ENCODE measurements around the gene HERC3. TPM values are rescaled to one million over a fixed set of nuclear protein-coding genes. Genes with fewer than 3 reads are reported as not detected.

The HERC3 gene
- total and polyA plus RNA-seq, 2 donors (not counting 1 experiment from before 2014, with no cell fraction given): 24.0 to 78.1 TPM

DNA sequence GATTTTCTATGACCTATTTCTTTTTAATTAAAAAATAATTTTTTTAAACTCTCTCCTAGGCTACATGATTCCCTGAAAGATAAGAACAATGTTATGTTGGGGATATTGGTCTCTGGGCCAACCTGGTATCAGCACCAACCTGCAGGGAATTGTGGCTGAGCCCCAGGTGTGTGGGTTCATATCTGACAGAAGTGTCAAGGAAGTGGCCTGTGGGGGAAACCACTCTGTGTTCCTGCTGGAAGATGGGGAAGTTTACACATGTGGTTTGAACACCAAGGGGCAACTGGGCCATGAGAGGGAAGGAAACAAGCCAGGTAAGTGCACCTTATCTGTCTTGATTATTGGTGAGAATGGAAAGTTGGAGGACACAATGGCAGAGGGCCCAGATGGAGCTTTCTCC is 13.5 kb downstream of the HERC3 start:
- H3K4me1 ChIP-seq (ENCODE audit: control insufficient read depth in 2 of 2, insufficient read depth in 2 of 2, low read length in 2 of 2): peaks cover 7 to 13% of the 10 kb centered on the region in 2 donors
- H3K4me3 ChIP-seq (ENCODE audit: control extremely low read depth in 1 of 5, extremely low read depth in 1 of 5, insufficient read depth in 1 of 5, low read depth in 2 of 5, low read length in 4 of 5): no peak overlapping the region
- intact Hi-C loops (cut with micrococcal nuclease): no loop called here
- no peak overlapping the region for H3K9ac ChIP-seq (ENCODE audit: low read length)
- no peaks in the 10 kb centered on the region for H3K27me3 ChIP-seq (replicated peaks in 1 of 4; ENCODE audit: control extremely low read depth in 1 of 4, control insufficient read depth in 3 of 4, insufficient read depth in 4 of 4, low read length in 3 of 4)
- H3K36me3 ChIP-seq (replicated peaks in 1 of 2; ENCODE audit: control extremely low read depth in 1 of 2, control insufficient read depth in 1 of 2, extremely low read depth in 1 of 2, insufficient read depth in 2 of 2, low read length in 1 of 2): peaks cover 20 to 36% of the 10 kb centered on the region in 2 experiments
- H3K9me3 Mint-ChIP-seq (ENCODE audit: insufficient read depth): peaks cover 2% of the 10 kb centered on the region
- no peak overlapping the region for H3K27ac ChIP-seq (ENCODE audit: low read length in 2 of 2)
- ATAC-seq (ENCODE audit: low read depth) (no peak), DNase-seq (no peak)
- no peaks in the 10 kb centered on the region for H3K27me3 Mint-ChIP-seq
- peaks cover 0 to 6% (median 2%) of the 10 kb centered on the region in 3 donors for H3K9me3 ChIP-seq (ENCODE audit: control extremely low read depth in 1 of 3, control insufficient read depth in 2 of 3, insufficient read depth in 1 of 3, low read length in 2 of 3)
- no peak for TF ChIP-seq EZH2 (IDR thresholded peaks at IDR 0.05; ENCODE audit: borderline replicate concordance, insufficient read depth, low read depth, low read length, poor library complexity, severe bottlenecking)
- TF ChIP-seq, protein P1, sequence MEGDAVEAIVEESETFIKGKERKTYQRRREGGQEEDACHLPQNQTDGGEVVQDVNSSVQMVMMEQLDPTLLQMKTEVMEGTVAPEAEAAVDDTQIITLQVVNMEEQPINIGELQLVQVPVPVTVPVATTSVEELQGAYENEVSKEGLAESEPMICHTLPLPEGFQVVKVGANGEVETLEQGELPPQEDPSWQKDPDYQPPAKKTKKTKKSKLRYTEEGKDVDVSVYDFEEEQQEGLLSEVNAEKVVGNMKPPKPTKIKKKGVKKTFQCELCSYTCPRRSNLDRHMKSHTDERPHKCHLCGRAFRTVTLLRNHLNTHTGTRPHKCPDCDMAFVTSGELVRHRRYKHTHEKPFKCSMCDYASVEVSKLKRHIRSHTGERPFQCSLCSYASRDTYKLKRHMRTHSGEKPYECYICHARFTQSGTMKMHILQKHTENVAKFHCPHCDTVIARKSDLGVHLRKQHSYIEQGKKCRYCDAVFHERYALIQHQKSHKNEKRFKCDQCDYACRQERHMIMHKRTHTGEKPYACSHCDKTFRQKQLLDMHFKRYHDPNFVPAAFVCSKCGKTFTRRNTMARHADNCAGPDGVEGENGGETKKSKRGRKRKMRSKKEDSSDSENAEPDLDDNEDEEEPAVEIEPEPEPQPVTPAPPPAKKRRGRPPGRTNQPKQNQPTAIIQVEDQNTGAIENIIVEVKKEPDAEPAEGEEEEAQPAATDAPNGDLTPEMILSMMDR (IDR thresholded peaks at IDR 0.05): no peak
- no peak overlapping the region for H3K4me2 ChIP-seq (replicated peaks; ENCODE audit: low read depth, low read length, poor library complexity, severe bottlenecking)
- peaks cover 33% of the 10 kb centered on the region for H3K4me1 Mint-ChIP-seq
- H3K79me2 ChIP-seq (ENCODE audit: control insufficient read depth, insufficient read depth, low read length): peaks cover 78% of the 10 kb centered on the region
- CTCF ChIA-PET: no interaction called here
- H3K4me3 Mint-ChIP-seq: no peak overlapping the region
- H3K27ac Mint-ChIP-seq: no peak overlapping the region
- POLR2A ChIA-PET: no interaction called here
- H4K20me1 ChIP-seq (ENCODE audit: control insufficient read depth, insufficient read depth, low read length, poor library complexity, severe bottlenecking): peaks cover 49% of the 10 kb centered on the region
- H2AFZ ChIP-seq (ENCODE audit: insufficient read depth, low read depth, low read length, poor library complexity, severe bottlenecking): no peak overlapping the region

DNA sequence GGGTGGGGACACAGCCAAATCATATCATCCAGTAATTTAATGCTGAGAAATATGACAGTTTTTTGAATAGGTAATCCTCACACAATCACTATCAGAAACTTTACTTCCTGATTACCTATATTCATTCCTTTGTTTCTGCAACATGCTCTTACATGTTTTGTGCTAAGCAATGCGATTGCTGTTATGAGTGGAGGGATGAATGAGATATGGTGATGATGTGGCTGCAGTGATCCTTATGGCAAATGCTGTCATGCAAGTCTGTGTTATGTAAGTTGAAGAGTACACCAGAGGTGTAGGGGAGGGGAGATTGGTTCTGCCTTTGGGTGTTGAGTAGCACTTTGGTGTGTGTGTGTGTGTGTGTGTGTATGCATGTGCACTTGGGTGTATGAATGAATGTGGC is 14.6 kb downstream of the HERC3 start:
- no peak overlapping the region for H3K4me3 Mint-ChIP-seq
- WGBS (ENCODE audit: insufficient coverage): 100% methylated on average over 1 of the region's 1 CpG
- peaks cover 40% of the 10 kb centered on the region for H3K4me1 Mint-ChIP-seq

More for the DNA sequence above, 14.6 kb downstream of the HERC3 start:
- no peak overlapping the region for H3K27ac ChIP-seq (ENCODE audit: low read length in 2 of 2)
- no peak for TF ChIP-seq EZH2 (IDR thresholded peaks at IDR 0.05; ENCODE audit: borderline replicate concordance, insufficient read depth, low read depth, low read length, poor library complexity, severe bottlenecking)
- TF ChIP-seq, protein P1 (IDR thresholded peaks at IDR 0.05): no peak
- H3K9me3 Mint-ChIP-seq (ENCODE audit: insufficient read depth): peaks cover 2% of the 10 kb centered on the region
- H3K36me3 ChIP-seq (replicated peaks in 1 of 2; ENCODE audit: control extremely low read depth in 1 of 2, control insufficient read depth in 1 of 2, extremely low read depth in 1 of 2, insufficient read depth in 2 of 2, low read length in 1 of 2): peaks cover 20 to 36% of the 10 kb centered on the region in 2 experiments
- H3K27me3 Mint-ChIP-seq: no peaks in the 10 kb centered on the region
- no peak overlapping the region for H3K27ac Mint-ChIP-seq
- no peak overlapping the region for H2AFZ ChIP-seq (ENCODE audit: insufficient read depth, low read depth, low read length, poor library complexity, severe bottlenecking)
- no peak overlapping the region for H3K4me3 ChIP-seq (ENCODE audit: control extremely low read depth in 1 of 5, extremely low read depth in 1 of 5, insufficient read depth in 1 of 5, low read depth in 2 of 5, low read length in 4 of 5)
- CTCF ChIA-PET: interaction anchor here (1.4 kb wide), 1 partner anchor 12 kb away, joined by 3 read pairs; no protein-coding TSS in a partner anchor
- no peak for DNase-seq
- no peak overlapping the region for H3K9ac ChIP-seq (ENCODE audit: low read length)
- no peak overlapping the region for H3K4me2 ChIP-seq (replicated peaks; ENCODE audit: low read depth, low read length, poor library complexity, severe bottlenecking)
- intact Hi-C loops (cut with micrococcal nuclease): no loop called here
- POLR2A ChIA-PET: no interaction called here
- peaks cover 0 to 6% (median 2%) of the 10 kb centered on the region in 3 donors for H3K9me3 ChIP-seq (ENCODE audit: control extremely low read depth in 1 of 3, control insufficient read depth in 2 of 3, insufficient read depth in 1 of 3, low read length in 2 of 3)
- H3K27me3 ChIP-seq (replicated peaks in 1 of 4; ENCODE audit: control extremely low read depth in 1 of 4, control insufficient read depth in 3 of 4, insufficient read depth in 4 of 4, low read length in 3 of 4): no peaks in the 10 kb centered on the region
- H3K79me2 ChIP-seq (ENCODE audit: control insufficient read depth, insufficient read depth, low read length): peaks cover 79% of the 10 kb centered on the region
- peaks cover 60% of the 10 kb centered on the region for H4K20me1 ChIP-seq (ENCODE audit: control insufficient read depth, insufficient read depth, low read length, poor library complexity, severe bottlenecking)
- no peak for ATAC-seq (ENCODE audit: low read depth)
- peaks cover 15 to 16% of the 10 kb centered on the region in 2 donors for H3K4me1 ChIP-seq (ENCODE audit: control insufficient read depth in 2 of 2, insufficient read depth in 2 of 2, low read length in 2 of 2)
